NK-92 (cell line): Measurements from ENCODE around the gene ARHGEF1.

ENCODE experiments used
- DNase-seq: peaks from one replicate; lab custom pipeline; 2025; ENCODE audit not compliant: unreplicated experiment; lab: John Stamatoyannopoulos, UW

ARHGEF1 gene

GRCh38 chr19:41883463-41883820 is 458 bp downstream of the ARHGEF1 start:
- DNase-seq = no peak

DNA sequence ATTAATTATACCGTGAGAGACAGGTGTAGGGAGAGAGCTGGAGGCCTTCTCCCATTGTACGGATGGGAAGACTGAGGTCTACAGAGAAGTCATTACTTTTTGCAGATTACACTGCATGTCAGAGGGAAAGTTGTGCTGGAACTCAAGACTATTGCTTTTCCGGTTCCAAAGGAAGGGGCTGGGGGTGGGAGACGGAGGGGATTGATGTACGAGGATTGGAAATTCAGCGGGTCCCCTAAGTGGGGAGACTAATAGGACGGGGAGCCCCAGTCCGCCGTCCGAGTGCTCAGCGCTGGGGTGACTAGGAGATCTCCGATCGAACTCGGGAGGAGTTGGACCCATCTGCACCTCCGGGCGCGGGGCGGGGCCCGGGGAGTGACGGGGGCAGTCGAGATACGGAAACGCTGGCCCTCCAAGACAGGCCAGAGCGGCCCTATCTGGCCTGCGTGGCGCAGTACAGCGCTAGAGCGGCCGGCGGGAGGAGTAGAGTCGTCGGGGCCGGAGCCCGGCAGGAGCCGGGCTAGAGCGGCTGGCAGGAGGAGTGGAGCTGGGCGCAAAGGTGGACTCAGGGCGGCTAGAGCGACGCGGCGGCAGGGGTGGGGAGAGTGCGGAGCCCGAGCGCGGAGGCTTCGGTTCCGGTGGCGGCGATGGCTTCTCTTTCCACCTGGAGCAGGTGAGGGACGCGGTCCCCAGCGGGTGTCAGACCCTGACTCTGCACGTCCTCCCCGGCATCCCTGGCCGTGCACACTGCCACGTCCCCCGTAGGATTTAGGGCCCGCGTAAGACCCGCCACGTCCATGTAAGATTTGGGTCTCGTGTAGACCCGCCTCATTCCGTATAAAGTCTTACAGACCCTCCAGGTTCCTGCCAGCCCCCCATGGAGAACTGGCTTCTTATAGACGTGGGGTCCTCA is 1.1 kb downstream of the ARHGEF1 start:
- no peak for DNase-seq

GRCh38 chr19:41886761-41887710 is 4.1 kb downstream of the ARHGEF1 start:
- no peak for DNase-seq

DNA sequence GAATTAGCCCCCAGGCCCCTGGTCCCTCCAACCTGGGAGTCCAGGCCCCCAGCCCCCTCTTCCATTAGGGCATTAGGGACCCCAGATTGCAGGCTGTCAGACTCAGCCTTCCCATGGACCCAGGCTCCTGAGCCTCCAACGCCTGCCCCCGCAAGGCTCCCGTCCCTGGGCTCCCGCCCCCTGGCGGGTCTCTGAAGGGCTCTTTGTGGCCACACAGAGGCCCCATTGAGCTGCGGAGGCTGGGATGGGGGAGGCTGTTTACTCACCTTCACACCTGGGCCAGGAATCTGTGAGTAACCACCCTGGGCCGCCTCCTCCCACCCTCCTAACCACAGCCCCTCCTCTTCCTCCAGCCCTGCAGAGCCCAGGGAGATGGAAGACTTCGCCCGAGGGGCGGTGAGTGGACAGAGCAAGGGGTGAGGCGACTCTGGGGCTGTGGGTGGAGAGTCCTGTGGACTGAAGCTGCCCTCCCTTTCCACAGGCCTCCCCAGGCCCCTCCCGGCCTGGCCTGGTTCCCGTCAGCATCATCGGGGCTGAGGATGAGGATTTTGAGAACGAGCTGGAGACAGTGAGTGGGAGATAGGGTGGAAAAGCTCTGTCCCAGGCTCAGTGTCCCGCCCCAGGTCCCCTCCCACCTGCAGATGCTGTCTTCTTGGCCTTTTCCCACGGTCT is 4.9 kb downstream of the ARHGEF1 start:
- DNase-seq = no peak

GRCh38 chr19:41888926-41889325 is 5.9 kb downstream of the ARHGEF1 start:
- DNase-seq = no peak

- DNase-seq = no peak
These were observed 6.9 kb downstream of the ARHGEF1 start for GRCh38 chr19:41889896-41890295.

DNA sequence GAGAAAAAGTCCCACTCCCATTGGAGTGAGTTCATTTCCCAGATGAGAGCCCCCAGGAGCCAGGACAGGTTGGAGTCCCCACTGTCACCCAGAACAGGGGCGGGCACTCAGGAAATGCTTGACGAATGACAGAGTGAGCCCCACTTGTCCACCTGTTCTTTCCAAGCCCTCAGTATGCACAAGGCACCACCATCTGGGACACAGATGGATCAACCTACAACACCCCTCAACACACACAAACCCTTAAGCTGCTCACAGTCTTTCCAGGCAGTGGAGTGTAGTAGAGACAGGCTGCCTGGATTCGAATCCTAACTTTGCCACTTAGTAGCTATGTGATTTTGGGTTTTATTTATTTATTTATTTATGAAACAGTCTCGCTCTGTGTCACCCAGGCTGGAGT is 8.0 kb downstream of the ARHGEF1 start:
- no peak for DNase-seq

DNA sequence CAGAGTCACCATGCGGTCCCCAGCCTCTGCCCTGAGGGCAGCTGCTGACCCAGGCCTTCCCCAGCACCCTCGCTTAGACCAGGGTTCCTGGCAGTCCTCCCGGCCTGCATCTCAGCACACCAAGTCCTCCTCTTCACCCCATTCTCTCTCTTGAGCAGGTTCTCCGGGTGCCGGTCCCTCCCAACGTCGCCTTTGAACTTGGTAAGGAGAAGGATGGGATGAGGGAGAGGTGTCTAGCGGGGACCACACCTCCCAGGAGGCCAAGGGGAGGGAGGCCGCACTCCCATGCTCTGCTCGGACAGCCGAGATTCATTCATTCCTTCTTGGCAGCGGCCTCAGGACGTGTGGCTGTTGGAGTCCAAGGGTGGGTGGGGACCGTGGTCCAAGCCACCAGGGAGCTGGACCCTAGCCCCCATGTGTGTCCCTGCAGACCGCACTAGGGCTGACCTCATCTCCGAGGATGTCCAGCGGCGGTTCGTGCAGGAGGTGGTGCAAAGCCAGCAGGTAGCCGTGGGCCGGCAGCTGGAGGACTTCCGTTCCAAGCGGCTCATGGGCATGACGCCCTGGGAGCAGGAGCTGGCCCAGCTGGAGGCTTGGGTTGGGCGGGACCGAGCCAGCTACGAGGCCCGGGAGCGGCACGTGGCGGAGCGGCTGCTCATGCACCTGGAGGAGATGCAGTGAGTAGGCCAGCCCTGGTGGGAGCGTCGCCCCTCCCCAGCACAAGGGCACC is 9.4 kb downstream of the ARHGEF1 start:
- no peak for DNase-seq

GRCh38 chr19:41893899-41894298 is 10.9 kb downstream of the ARHGEF1 start:
- no peak for DNase-seq

DNA sequence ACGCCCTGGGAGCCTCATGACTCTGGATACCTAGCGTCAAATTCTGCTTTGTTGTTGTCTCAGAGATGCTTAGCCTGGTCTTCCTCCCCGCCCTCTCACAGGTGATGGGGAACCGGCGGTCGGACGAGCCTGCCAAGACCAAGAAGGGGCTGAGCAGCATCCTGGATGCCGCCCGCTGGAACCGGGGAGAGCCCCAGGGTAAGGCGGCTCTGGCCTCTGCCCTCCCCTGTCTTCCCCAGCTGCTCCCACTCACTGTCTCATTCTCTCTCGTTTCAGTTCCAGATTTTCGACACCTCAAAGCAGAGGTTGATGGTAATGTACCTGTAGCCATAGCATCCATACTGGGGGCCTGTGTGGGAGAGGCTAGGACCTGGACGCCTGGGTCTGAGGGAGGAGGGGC is 11.4 kb downstream of the ARHGEF1 start:
- DNase-seq = no peak

GRCh38 chr19:41895745-41896580 is 13.0 kb downstream of the ARHGEF1 start:
- DNase-seq = no peak

DNA sequence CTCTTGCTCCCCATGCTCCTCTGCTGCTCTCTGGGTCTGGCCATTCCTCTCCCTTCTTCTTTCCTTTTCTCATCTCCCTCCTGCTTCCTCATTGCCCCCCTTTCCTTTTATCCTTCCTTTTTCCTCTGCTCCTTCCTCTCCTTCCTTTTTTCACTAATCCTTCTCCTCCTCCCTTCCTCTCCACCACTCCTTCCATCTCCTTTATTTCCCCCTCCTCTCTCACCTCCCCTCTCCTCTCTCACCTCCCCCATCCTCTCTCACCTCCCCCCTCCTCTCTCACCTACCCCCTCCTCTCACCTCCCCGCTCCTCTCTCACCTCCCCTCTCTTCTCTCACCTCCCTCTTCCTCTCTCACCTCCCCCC is 13.6 kb downstream of the ARHGEF1 start:
- no peak for DNase-seq

- no peak for DNase-seq
These were observed 14.2 kb downstream of the ARHGEF1 start for GRCh38 chr19:41897181-41897580.

DNA sequence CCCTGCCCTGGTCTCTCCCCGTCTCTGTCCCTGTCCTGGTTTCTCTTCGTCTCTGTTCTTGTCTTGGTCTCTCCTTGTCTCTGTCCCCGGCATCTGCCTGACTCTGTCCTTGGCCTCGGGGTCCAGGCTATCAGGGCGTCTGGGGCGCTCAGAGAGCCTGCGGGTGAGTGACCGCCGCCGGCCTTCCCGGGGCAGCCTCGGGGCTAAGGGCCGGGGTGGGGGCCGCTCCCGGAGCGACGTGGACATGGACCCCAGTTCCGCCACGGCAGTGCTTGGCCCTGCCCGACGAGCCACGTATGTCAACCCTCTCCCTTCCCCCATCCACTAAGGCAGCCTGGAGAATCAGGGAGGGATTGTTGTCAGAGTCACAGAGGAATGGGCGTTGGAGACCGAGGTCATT is 14.8 kb downstream of the ARHGEF1 start:
- DNase-seq = no peak

GRCh38 chr19:41898235-41898634 is 15.3 kb downstream of the ARHGEF1 start:
- DNase-seq = no peak

GRCh38 chr19:41901707-41902360 is 18.9 kb downstream of the ARHGEF1 start:
- DNase-seq = no peak

DNA sequence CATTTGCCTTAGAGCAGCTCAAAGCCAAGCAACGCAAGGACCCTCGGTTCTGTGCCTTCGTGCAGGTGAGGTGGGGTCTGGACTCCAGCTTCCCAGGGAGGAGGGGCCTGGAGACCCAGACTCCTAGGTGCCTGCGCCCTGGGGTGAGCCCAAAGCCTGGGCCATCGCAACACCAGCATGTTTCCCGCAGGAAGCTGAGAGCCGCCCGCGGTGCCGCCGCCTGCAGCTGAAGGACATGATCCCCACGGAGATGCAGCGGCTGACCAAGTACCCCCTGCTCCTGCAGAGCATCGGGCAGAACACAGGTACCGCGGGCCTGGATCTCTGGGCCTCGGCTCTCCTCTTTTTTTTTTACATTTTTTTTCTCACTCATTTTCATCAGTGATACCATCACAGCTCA is 19.6 kb downstream of the ARHGEF1 start:
- no peak for DNase-seq

DNA sequence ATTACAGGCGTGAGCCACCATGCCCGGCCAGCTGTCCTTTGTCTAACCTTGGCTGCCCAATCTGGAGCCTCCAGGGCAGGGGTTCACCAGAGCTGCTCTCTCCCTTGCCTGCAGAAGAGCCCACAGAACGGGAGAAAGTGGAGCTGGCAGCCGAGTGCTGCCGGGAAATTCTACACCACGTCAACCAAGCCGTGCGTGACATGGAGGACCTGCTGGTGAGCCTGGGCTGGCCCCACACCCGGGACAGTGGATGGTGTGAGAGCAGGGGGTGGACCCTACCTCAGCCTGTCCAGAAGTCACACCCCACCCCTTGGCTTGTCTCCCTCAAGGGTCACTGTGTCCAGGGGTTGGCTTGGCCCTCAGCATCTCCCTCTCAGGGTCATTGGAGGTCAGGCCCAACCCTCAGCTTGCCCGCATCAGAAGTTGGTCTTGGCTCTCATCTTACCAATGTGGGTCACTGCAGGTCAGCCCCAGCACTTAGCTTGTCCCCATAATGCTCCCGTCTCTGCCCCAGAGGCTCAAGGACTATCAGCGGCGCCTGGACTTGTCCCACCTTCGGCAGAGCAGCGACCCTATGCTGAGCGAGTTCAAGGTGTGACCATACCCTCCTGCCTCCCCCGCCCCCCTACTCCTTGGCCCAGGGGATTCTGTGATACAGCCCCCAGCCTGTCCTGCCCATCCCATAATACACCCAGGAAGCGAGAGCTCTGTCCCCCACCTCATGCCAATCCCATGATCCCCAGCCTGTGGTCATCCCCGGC is 20.4 kb downstream of the ARHGEF1 start:
- no peak for DNase-seq
